Endothelial cell of umbilical vein (primary cell): ENCODE measurements around the gene HMX2.

Source experiments
- EZH2 ChIP-seq: IDR thresholded peaks from 2 replicates; pipeline ENCODE4 v1.6.1; 2012; ENCODE audit warnings: borderline replicate concordance, low read depth, mild to moderate bottlenecking, moderate library complexity, low read length, inconsistent platforms; ENCODE audit not compliant: severe bottlenecking
- FOS ChIP-seq: IDR thresholded peaks from 2 replicates; pipeline ENCODE4 v1.6.1; 2011; ENCODE audit warnings: mild to moderate bottlenecking, low read length, moderate library complexity, borderline replicate concordance; ENCODE audit not compliant: insufficient read depth
- JUN ChIP-seq: IDR thresholded peaks from 2 replicates; pipeline ENCODE4 v1.6.1; 2011; ENCODE audit warnings: borderline replicate concordance, low read depth; ENCODE audit not compliant: insufficient read length, insufficient read depth
- MYC ChIP-seq: IDR thresholded peaks from one replicate; pipeline ENCODE4 v1.6.1; 2011; ENCODE audit warnings: mild to moderate bottlenecking, low read depth, low read length
- POLR2A ChIP-seq: IDR thresholded peaks from 2 replicates; pipeline ENCODE4 v1.6.1; 2012; ENCODE audit warnings: low read depth, mild to moderate bottlenecking, control low read depth, low read length
- POLR2AphosphoS5 ChIP-seq: IDR thresholded peaks from 2 replicates; pipeline ENCODE4 v1.6.1; 2012; ENCODE audit warnings: low read depth, mild to moderate bottlenecking, control low read depth, low read length, moderate library complexity; ENCODE audit not compliant: insufficient read depth
- TF ChIP-seq, protein P1 (sequence below), 2 donors: IDR thresholded peaks; 1 replicate in 1 of 2; 2 replicates in 1 of 2; pipeline ENCODE4 v1.5.1; 2011; ENCODE audit warnings: low read length in 2 of 2, mild to moderate bottlenecking in 2 of 2, moderate library complexity in 2 of 2, control low read depth in 1 of 2, inconsistent platforms in 1 of 2, low read depth in 1 of 2; ENCODE audit not compliant: insufficient read depth in 1 of 2; ENCODE audit errors: extremely low read depth in 1 of 2
- TF ChIP-seq, protein P2 (sequence below): IDR thresholded peaks from 2 replicates; pipeline ENCODE4 v1.6.1; 2011; ENCODE audit not compliant: insufficient read depth, insufficient read length

DNA sequence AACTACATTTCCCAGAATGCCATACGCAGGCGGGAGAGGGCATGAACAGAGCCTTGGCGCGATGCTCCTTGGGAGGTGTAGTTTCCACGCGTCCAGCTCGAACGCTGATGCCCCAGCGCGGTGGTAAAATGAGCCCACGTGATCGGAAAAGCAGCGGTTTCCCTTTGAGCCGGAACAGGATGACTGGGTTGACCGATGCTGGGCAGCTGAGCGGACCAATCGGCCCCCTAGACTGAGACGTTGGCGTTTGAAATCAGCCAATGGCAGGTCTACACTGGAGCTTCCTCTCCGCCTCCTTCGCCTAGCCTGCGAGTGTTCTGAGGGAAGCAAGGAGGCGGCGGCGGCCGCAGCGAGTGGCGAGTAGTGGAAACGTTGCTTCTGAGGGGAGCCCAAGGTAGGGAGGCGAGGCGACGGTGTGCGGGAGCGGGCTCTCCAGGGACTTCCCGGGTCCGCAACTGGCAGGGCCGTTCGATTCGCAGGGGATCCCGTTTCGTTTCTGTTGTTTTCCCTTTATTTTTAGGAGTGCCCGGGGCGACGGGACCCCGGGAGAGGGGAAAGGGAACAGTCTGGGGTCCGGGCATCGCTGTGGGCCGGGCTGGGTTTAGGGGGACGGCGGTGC is 6.3 kb downstream of the HMX2 start, which contains the start of gene BUB3:
- TF ChIP-seq, protein P1, sequence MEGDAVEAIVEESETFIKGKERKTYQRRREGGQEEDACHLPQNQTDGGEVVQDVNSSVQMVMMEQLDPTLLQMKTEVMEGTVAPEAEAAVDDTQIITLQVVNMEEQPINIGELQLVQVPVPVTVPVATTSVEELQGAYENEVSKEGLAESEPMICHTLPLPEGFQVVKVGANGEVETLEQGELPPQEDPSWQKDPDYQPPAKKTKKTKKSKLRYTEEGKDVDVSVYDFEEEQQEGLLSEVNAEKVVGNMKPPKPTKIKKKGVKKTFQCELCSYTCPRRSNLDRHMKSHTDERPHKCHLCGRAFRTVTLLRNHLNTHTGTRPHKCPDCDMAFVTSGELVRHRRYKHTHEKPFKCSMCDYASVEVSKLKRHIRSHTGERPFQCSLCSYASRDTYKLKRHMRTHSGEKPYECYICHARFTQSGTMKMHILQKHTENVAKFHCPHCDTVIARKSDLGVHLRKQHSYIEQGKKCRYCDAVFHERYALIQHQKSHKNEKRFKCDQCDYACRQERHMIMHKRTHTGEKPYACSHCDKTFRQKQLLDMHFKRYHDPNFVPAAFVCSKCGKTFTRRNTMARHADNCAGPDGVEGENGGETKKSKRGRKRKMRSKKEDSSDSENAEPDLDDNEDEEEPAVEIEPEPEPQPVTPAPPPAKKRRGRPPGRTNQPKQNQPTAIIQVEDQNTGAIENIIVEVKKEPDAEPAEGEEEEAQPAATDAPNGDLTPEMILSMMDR (IDR thresholded peaks at IDR 0.05; ENCODE audit: extremely low read depth in 1 of 2, insufficient read depth in 1 of 2, low read depth in 1 of 2, low read length in 2 of 2), result no peak
- TF ChIP-seq EZH2 (no peak), POLR2A (peak; percentile 91), POLR2AphosphoS5 (peak; percentile 95), MYC (no peak), JUN (no peak), FOS (no peak)
- TF ChIP-seq, protein P2, sequence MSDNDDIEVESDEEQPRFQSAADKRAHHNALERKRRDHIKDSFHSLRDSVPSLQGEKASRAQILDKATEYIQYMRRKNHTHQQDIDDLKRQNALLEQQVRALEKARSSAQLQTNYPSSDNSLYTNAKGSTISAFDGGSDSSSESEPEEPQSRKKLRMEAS, result peak; percentile 97
